ENCODE measurements around the gene ADAM12. TPM values are rescaled to one million over a fixed set of nuclear protein-coding genes. Genes with fewer than 3 reads are reported as not detected.

Gene ADAM12
- total RNA-seq, 4 donors from 2014 or later = 0.26 to 1.6 (median 0.47) TPM; not detected in 1

DNA sequence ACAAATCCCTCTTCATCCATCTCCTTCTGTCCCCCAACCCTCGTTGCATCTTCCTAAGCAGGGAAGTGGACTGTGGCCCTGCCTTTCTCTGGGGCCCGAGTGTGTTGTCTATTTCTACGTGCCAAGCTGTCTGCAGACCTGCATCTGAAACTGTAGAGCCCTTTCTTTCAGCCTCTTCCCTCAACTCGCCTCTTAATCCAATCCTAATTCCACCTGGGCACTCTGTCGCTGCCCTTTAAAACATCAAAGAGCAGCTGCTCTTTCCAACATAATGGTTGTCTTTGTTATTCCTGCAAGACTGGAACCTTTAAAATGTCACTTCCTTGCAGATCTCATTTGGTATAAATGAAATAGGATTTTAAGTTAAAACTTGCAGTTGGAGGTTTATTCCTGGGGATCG, 21.5 kb upstream of the ADAM12 start:
- 73 to 81% methylated on average over 6 of the region's 6 CpGs for WGBS, 2 donors
- intact Hi-C loops (cut with DNase I; ENCODE audit: low total_unique reads) = no loop called here
- H3K4me3 ChIP-seq (ENCODE audit: low read depth, poor library complexity, severe bottlenecking) = no peak overlapping the region
- no peak for TF ChIP-seq POLR2A (IDR thresholded peaks at IDR 0.05)
- TF ChIP-seq, protein P1, sequence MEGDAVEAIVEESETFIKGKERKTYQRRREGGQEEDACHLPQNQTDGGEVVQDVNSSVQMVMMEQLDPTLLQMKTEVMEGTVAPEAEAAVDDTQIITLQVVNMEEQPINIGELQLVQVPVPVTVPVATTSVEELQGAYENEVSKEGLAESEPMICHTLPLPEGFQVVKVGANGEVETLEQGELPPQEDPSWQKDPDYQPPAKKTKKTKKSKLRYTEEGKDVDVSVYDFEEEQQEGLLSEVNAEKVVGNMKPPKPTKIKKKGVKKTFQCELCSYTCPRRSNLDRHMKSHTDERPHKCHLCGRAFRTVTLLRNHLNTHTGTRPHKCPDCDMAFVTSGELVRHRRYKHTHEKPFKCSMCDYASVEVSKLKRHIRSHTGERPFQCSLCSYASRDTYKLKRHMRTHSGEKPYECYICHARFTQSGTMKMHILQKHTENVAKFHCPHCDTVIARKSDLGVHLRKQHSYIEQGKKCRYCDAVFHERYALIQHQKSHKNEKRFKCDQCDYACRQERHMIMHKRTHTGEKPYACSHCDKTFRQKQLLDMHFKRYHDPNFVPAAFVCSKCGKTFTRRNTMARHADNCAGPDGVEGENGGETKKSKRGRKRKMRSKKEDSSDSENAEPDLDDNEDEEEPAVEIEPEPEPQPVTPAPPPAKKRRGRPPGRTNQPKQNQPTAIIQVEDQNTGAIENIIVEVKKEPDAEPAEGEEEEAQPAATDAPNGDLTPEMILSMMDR (IDR thresholded peaks at IDR 0.05) = no peak
- no peak for DNase-seq (ENCODE audit: low spot score in 2 of 2)

DNA sequence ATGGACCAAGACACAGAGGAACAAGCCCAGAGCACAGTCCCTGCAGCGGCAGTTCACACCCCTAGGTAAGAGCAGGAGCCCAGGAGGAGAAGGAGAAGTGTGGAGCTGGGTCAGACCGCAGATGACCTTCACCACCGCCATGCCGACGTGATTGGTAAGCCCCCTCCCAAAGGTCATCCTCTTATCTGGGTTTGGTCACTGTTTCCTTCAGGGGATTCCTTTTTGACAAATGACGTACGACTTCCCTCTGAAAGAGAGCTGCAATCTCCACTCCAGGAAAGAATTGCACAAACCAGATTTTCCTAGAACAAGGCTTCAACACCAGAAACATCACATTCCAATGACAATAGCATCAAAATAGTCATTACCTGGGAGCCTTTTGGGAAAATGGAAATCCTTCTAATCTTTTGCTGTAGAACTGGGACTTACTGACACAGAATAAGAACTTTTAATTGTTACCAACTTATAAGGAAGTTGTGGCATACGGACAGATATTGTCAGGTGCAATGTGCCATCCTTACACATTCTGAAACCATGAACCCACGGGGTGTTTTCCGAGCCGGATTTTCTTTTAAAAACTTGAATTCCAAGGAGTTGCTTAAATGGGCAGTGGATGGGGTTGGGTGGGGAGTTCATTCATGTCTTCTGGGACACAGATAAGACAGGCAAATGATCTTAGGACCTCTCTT, 20.8 kb upstream of the ADAM12 start:
- no peak for DNase-seq (ENCODE audit: low spot score in 2 of 2)
- TF ChIP-seq, protein P1 (IDR thresholded peaks at IDR 0.05) = no peak
- no peak for TF ChIP-seq POLR2A (IDR thresholded peaks at IDR 0.05)
- WGBS, 2 donors = 69 to 72% methylated on average over 11 of the region's 11 CpGs
- intact Hi-C loops (cut with DNase I; ENCODE audit: low total_unique reads) = no loop called here
- H3K4me3 ChIP-seq (ENCODE audit: low read depth, poor library complexity, severe bottlenecking) = no peak overlapping the region

DNA sequence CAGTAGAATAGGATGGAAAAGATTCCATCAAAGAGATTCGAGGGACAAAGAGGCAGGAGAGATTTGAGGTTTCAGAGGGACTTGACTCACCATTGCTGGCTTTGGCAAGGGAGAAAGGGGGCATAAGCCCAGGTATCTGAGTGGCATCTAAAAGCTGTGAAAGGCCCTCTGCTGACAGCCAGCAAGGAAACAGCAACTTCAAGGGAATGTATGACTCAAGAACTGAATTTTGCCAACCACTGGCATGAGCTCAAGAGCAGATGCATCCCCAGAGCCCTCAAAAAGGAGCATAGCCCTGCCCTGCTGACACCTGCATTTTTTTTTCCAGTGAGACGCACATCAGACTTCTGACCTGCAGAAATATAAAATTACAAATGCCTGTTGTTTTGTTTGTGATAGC, 19.6 kb upstream of the ADAM12 start:
- no peak overlapping the region for H3K4me3 ChIP-seq (ENCODE audit: low read depth, poor library complexity, severe bottlenecking)
- intact Hi-C loops (cut with DNase I; ENCODE audit: low total_unique reads) = no loop called here
- DNase-seq (ENCODE audit: low spot score in 2 of 2) = no peak
- WGBS, 2 donors = 55 to 63% methylated on average over 2 of the region's 2 CpGs
- no peak for TF ChIP-seq POLR2A (IDR thresholded peaks at IDR 0.05)
- TF ChIP-seq, protein P1 (IDR thresholded peaks at IDR 0.05) = no peak

DNA sequence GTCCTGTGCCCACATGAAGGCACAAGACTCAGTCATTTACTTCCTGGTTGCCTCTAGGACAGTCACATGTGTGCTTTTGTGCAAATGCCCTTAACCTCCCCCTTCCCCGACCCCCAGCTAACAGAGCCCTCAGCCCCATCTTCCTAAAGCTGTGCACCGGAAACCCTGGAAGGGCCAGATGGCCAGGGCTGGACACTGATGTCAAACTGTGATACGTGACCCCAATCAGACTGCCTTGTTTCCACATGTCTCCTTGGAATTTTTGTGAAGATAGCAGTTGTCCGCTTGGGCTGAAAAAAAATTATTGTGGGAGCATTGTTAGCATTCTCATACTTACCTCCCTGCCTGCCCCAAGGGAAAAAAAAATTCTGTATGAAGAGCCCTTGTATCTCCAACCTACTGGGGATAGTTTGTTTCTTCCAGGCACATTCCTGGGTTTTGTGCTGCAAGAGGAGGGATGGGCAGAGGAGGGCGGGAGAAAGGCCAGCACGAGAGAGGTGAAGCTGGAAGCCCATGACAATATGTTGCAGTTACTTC, 17.0 kb upstream of the ADAM12 start:
- no peak for DNase-seq (ENCODE audit: low spot score in 2 of 2)
- TF ChIP-seq, protein P1 (IDR thresholded peaks at IDR 0.05) = no peak
- TF ChIP-seq POLR2A (IDR thresholded peaks at IDR 0.05) = no peak
- 80 to 89% methylated on average over 6 of the region's 6 CpGs for WGBS, 2 donors
- intact Hi-C loops (cut with DNase I; ENCODE audit: low total_unique reads) = no loop called here
- H3K4me3 ChIP-seq (ENCODE audit: low read depth, poor library complexity, severe bottlenecking) = no peak overlapping the region

DNA sequence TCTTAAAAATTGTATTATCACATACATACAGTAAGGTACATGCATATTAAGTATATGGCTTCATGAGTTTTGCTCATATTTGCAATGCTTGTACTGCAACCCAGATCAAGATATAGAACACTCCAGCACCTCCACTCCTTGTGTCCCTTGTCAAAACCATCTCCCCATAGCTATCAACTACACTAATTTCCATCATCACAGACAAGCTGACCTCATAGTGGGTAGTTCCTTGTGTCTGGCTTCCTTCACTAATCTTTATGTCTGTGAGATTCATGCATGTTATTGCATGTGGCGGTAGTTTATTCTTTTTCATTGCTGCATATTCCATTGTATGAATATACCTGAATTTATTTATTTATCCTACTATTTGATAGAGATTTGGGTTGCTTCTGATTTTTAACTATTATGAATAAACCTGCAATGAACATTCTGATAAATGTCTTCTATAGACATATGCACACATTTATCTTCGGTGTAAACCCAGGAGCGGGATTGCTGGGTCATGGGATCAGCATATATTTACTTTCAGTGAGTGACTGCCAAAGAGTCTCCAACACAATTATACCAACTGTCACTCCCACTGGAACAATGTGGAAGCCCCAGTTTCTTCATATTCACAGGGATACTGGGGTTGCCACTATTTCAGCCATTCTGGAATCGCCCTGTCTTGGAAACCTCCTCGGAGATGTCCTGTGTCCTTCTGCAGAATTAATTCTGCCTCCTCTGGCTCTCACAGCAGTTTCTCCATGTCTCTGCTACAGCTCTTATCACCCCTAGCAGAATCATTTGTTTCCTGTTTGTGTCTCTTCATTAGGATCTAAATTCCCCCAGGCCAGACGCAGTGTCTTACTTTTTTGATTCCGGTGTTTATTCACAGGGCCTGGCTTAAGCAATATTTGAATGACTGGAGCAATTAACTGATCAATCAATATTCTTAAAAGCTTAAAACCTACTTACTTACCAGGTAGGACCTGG, 14.7 kb upstream of the ADAM12 start:
- no peak for DNase-seq (ENCODE audit: low spot score in 2 of 2)
- H3K4me3 ChIP-seq (ENCODE audit: low read depth, poor library complexity, severe bottlenecking) = no peak overlapping the region
- WGBS, 2 donors = 83 to 85% methylated on average over 7 of the region's 7 CpGs
- TF ChIP-seq, protein P1 (IDR thresholded peaks at IDR 0.05) = no peak
- TF ChIP-seq POLR2A (IDR thresholded peaks at IDR 0.05) = no peak
- intact Hi-C loops (cut with DNase I; ENCODE audit: low total_unique reads) = no loop called here
